D721Med (cell line): ENCODE results near the gene PCSK1N.

ENCODE experiments used
- DNase-seq: peaks from one replicate; pipeline ENCODE4 v3.0.0; 2011; ENCODE audit warnings: low spot score; ENCODE audit not compliant: insufficient read length
- FAIRE-seq: peaks from 2 replicates; lab custom pipeline; 2011; peaks lifted over from hg19 to GRCh38; lab: Jason Lieb, UNC
- CTCF ChIP-seq: IDR thresholded peaks from 2 replicates; pipeline ENCODE4 v1.5.1; 2012; ENCODE audit warnings: mild to moderate bottlenecking, control low read depth; ENCODE audit not compliant: insufficient read depth; ENCODE audit errors: missing control alignments

PCSK1N gene

GRCh38 chrX:48787505-48788443 lies 47.6 kb downstream of the PCSK1N start:
- DNase-seq (no peak), FAIRE-seq (no peak)
- TF ChIP-seq CTCF: no peak

DNA sequence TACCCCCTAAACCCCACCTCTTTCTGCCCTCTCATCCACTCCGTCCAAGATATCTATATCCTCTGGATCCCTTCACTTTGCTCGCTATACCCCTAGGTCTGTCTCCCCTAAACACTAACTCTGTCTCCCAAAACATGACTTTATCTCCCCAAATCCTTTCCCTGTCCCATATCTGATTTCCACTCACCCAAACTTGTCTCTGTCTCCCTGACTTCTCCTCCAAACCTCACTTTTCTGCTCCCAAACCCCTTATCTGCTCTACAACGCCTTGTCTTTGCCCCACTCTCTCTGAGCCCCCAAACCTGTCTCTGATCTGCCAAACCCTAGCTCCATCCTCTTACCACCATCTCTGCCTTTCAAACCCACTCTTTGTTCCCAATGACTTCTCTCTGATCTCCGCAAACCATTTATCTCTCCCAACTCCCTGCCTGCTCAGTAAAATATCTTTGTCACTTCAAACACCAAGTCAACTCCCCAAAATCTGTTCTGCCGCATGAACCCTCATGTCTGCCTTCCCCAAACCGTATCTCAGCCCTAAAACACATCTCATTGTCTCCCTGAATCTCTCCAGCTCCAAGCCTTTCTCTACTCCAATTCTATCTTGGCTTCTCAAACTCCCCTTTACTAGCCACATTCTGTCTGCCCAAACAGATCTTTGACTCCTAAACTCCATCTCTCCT lies 48.4 kb downstream of the PCSK1N start:
- DNase-seq (no peak), FAIRE-seq (no peak)
- TF ChIP-seq CTCF: no peak

- DNase-seq: no peak
- no peak for TF ChIP-seq CTCF
- no peak for FAIRE-seq
Observed at GRCh38 chrX:48786341-48786800, 49.0 kb downstream of the PCSK1N start, which contains the start of gene GATA1. TSS of gene GATA1 (plus strand) at chrX:48786590. CDS start at chrX:48791110, 4,520 bp downstream.

- FAIRE-seq (no peak), DNase-seq (no peak)
- TF ChIP-seq CTCF: no peak
Observed at GRCh38 chrX:48785540-48786214, 49.7 kb downstream of the PCSK1N start.

DNA sequence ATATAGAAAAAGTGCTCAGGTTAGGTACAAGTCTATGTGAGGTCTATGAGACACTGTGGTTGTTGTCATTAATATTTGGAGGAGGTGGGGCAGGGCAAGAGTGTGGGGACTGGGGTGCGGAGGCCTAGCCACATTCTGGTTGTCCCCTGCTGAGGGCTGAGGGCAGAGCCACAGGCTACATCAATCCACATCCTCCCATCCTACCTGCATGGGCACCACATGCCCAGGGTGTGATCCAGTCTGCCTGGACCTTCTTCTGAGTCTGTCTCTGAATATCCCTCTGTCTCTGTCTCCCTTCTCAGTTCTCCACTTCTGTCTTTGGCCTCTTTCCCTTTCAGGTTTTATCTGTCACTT lies 50.2 kb downstream of the PCSK1N start:
- no peak for DNase-seq
- no peak for TF ChIP-seq CTCF
- no peak for FAIRE-seq

DNA sequence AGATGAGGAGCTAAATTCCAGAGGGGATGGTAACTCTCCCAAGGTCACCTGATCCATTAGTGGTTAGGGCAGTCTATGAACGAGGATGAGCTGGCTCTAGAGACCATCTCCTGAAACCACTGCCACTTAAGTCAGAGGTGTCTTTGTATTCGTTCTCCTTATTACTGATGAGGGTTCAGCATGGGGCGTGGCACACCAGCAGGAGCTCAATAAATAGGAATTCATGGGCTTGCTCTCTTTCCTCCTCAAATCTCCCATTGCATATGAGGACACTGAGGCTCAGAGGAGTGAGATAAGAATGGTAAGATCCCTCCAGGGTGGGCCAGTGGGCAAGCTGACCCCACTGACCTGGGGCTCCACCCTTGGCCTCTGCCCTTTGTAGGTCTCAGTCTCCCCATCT lies 50.7 kb downstream of the PCSK1N start:
- DNase-seq: no peak
- FAIRE-seq: no peak
- no peak for TF ChIP-seq CTCF
